Measurements from ENCODE around the gene ZNF860. TPM values are rescaled to one million over a fixed set of nuclear protein-coding genes. Genes with fewer than 3 reads are reported as not detected.
"Not testable (repeated sequence)": the region's sequence is repeated elsewhere in the genome, so short reads cannot be mapped to it uniquely, and the experiment has no call there.

The ZNF860 gene
- polyA plus RNA-seq, 3 donors = not detected

- H3K4me1 Mint-ChIP-seq = peaks cover 2% of the 10 kb centered on the region
- WGBS (ENCODE audit: insufficient coverage) = 0% methylated on average over 1 of the region's 2 CpGs
- H3K4me1 ChIP-seq (ENCODE audit: control insufficient read depth in 1 of 2, insufficient read depth in 2 of 2, low read length in 2 of 2) = no peaks in the 10 kb centered on the region
- peaks cover 0 to 6% (median 0%) of the 10 kb centered on the region in 7 donors for H3K9me3 Mint-ChIP-seq
- intact Hi-C loops (cut with micrococcal nuclease) = no loop called here
- no peaks in the 10 kb centered on the region for H3K36me3 ChIP-seq (replicated peaks in 1 of 2; ENCODE audit: control insufficient read depth in 1 of 2, insufficient read depth in 2 of 2, low read length in 2 of 2)
- H3K9ac ChIP-seq (ENCODE audit: insufficient read depth, low read length, poor library complexity, severe bottlenecking) = no peak overlapping the region
- TF ChIP-seq, protein P1, sequence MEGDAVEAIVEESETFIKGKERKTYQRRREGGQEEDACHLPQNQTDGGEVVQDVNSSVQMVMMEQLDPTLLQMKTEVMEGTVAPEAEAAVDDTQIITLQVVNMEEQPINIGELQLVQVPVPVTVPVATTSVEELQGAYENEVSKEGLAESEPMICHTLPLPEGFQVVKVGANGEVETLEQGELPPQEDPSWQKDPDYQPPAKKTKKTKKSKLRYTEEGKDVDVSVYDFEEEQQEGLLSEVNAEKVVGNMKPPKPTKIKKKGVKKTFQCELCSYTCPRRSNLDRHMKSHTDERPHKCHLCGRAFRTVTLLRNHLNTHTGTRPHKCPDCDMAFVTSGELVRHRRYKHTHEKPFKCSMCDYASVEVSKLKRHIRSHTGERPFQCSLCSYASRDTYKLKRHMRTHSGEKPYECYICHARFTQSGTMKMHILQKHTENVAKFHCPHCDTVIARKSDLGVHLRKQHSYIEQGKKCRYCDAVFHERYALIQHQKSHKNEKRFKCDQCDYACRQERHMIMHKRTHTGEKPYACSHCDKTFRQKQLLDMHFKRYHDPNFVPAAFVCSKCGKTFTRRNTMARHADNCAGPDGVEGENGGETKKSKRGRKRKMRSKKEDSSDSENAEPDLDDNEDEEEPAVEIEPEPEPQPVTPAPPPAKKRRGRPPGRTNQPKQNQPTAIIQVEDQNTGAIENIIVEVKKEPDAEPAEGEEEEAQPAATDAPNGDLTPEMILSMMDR (IDR thresholded peaks at IDR 0.05) = no peak
- H3K4me3 ChIP-seq (replicated peaks in 1 of 3; ENCODE audit: low read depth in 2 of 3, low read length in 3 of 3) = no peak overlapping the region
- H3K9me3 ChIP-seq (replicated peaks in 1 of 2; ENCODE audit: control insufficient read depth in 1 of 2, insufficient read depth in 1 of 2, low read length in 2 of 2) = no peaks in the 10 kb centered on the region
- H3K27ac ChIP-seq (ENCODE audit: low read depth in 1 of 2, low read length in 2 of 2) = no peak overlapping the region
- H3K27me3 Mint-ChIP-seq (ENCODE audit: low read depth in 3 of 3) = peaks cover 0 to 3% (median 2%) of the 10 kb centered on the region in 3 donors
- H3K79me2 ChIP-seq (ENCODE audit: insufficient read depth, low read length) = no peaks in the 10 kb centered on the region
- no peak overlapping the region for H2AFZ ChIP-seq (ENCODE audit: insufficient read depth, low read depth, low read length, poor library complexity, severe bottlenecking)
- H3K4me3 Mint-ChIP-seq = no peak overlapping the region
- no peak overlapping the region for H3K4me2 ChIP-seq (replicated peaks; ENCODE audit: extremely low read depth, low read length, poor library complexity, severe bottlenecking)
- no peaks in the 10 kb centered on the region for H3K36me3 Mint-ChIP-seq
- no peak for DNase-seq
- H4K20me1 ChIP-seq (ENCODE audit: insufficient read depth, low read length) = no peaks in the 10 kb centered on the region
- no peak overlapping the region for H3K27ac Mint-ChIP-seq
- no peaks in the 10 kb centered on the region for H3K27me3 ChIP-seq (ENCODE audit: control insufficient read depth in 2 of 2, insufficient read depth in 2 of 2, low read length in 2 of 2)
Observed at GRCh38 chr3:32009957-32010356, 28.4 kb downstream of the ZNF860 start.

GRCh38 chr3:32010699-32011098, 29.1 kb downstream of the ZNF860 start:
- H3K9me3 ChIP-seq (replicated peaks in 1 of 2; ENCODE audit: control insufficient read depth in 1 of 2, insufficient read depth in 1 of 2, low read length in 2 of 2); H3K4me3 ChIP-seq (replicated peaks in 1 of 3; ENCODE audit: low read depth in 2 of 3, low read length in 3 of 3); H3K9ac ChIP-seq (ENCODE audit: insufficient read depth, low read length, poor library complexity, severe bottlenecking); H3K4me2 ChIP-seq (replicated peaks; ENCODE audit: extremely low read depth, low read length, poor library complexity, severe bottlenecking); H4K20me1 ChIP-seq (ENCODE audit: insufficient read depth, low read length); H3K36me3 Mint-ChIP-seq; H3K27ac ChIP-seq (ENCODE audit: low read depth in 1 of 2, low read length in 2 of 2); intact Hi-C loops (cut with micrococcal nuclease); H3K36me3 ChIP-seq (replicated peaks in 1 of 2; ENCODE audit: control insufficient read depth in 1 of 2, insufficient read depth in 2 of 2, low read length in 2 of 2); H3K27me3 ChIP-seq (ENCODE audit: control insufficient read depth in 2 of 2, insufficient read depth in 2 of 2, low read length in 2 of 2); H3K9me3 Mint-ChIP-seq; H3K79me2 ChIP-seq (ENCODE audit: insufficient read depth, low read length); H3K27me3 Mint-ChIP-seq (ENCODE audit: low read depth in 3 of 3); DNase-seq; H3K4me1 ChIP-seq (ENCODE audit: control insufficient read depth in 1 of 2, insufficient read depth in 2 of 2, low read length in 2 of 2); H3K4me1 Mint-ChIP-seq; H3K4me3 Mint-ChIP-seq; H2AFZ ChIP-seq (ENCODE audit: insufficient read depth, low read depth, low read length, poor library complexity, severe bottlenecking): not testable (repeated sequence)
- peak overlapping the region in 1 of 7 donors; percentile 33 for H3K27ac Mint-ChIP-seq
- 86% methylated on average over 1 of the region's 7 CpGs for WGBS (ENCODE audit: insufficient coverage)

DNA sequence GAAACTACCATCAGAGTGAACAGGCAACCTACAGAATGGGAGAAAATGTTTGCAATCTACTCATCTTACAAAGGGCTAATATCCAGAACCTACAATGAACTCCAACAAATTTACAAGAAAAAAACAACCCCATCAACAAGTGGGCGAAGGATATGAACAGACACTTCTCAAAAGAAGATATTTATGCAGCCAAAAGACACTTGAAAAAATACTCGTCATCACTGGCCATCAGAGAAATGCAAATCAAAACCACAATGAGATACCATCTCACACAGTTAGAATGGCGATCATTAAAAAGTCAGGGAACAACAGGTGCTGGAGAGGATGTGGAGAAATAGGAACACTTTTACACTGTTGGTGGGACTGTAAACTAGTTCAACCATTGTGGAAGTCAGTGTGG, 34.1 kb downstream of the ZNF860 start:
- H3K27ac ChIP-seq (ENCODE audit: low read depth in 1 of 2, low read length in 2 of 2); H3K27me3 Mint-ChIP-seq (ENCODE audit: low read depth in 3 of 3); intact Hi-C loops (cut with micrococcal nuclease); H3K9me3 Mint-ChIP-seq; H3K36me3 Mint-ChIP-seq; H3K4me2 ChIP-seq (replicated peaks; ENCODE audit: extremely low read depth, low read length, poor library complexity, severe bottlenecking); H3K9ac ChIP-seq (ENCODE audit: insufficient read depth, low read length, poor library complexity, severe bottlenecking); H2AFZ ChIP-seq (ENCODE audit: insufficient read depth, low read depth, low read length, poor library complexity, severe bottlenecking); H3K36me3 ChIP-seq (replicated peaks in 1 of 2; ENCODE audit: control insufficient read depth in 1 of 2, insufficient read depth in 2 of 2, low read length in 2 of 2); H3K4me1 ChIP-seq (ENCODE audit: control insufficient read depth in 1 of 2, insufficient read depth in 2 of 2, low read length in 2 of 2); H3K4me3 ChIP-seq (replicated peaks in 1 of 3; ENCODE audit: low read depth in 2 of 3, low read length in 3 of 3); H3K4me1 Mint-ChIP-seq; H3K4me3 Mint-ChIP-seq; H4K20me1 ChIP-seq (ENCODE audit: insufficient read depth, low read length); H3K79me2 ChIP-seq (ENCODE audit: insufficient read depth, low read length); H3K27me3 ChIP-seq (ENCODE audit: control insufficient read depth in 2 of 2, insufficient read depth in 2 of 2, low read length in 2 of 2); H3K27ac Mint-ChIP-seq; DNase-seq; H3K9me3 ChIP-seq (replicated peaks in 1 of 2; ENCODE audit: control insufficient read depth in 1 of 2, insufficient read depth in 1 of 2, low read length in 2 of 2): not testable (repeated sequence)
- no CpG with 5 or more reads among the region's 3 CpGs for WGBS (ENCODE audit: insufficient coverage)

Data from CD14-positive monocyte (primary cell).